Right cardiac atrium (tissue), 5 donors: ENCODE measurements around the gene EPS8L2. TPM values are rescaled to one million over a fixed set of nuclear protein-coding genes. Genes with fewer than 3 reads are reported as not detected.

Experiments
- ATAC-seq, 2 donors: fragments of 200-7000 bp; cut with Tn5 transposase; one replicate each; pipeline versions ENCODE4 v1.8.0 to v1.9.1; 2020; ENCODE audit warnings: moderate library complexity in 2 of 2, mild to moderate bottlenecking in 1 of 2
- DNase-seq, 3 donors: peaks; one replicate each; pipeline ENCODE4 v3.0.0-alpha.2; 2020
- H3K27ac ChIP-seq: one replicate; pipeline ENCODE4 v1.5.1; 2013; ENCODE audit warnings: mild to moderate bottlenecking, low read length, control low read depth, moderate library complexity
- H3K27me3 ChIP-seq: one replicate; pipeline ENCODE4 v1.6.1; 2013; ENCODE audit not compliant: control insufficient read depth, insufficient read depth
- H3K4me1 ChIP-seq: one replicate; pipeline ENCODE4 v1.6.1; 2013; ENCODE audit warnings: low read length; ENCODE audit not compliant: control insufficient read depth, insufficient read depth
- H3K4me3 ChIP-seq: one replicate; pipeline ENCODE4 v1.5.1; 2013; ENCODE audit warnings: low read length, control low read depth
- H3K9me3 ChIP-seq: one replicate; pipeline ENCODE4 v1.6.1; 2013; ENCODE audit warnings: low read length; ENCODE audit not compliant: control insufficient read depth
- WGBS: extraction: QIAGEN DNeasy Blood & Tissue Kit; methylation state at CpG from one replicate; pipeline ENCODE4 v1.1.7; 2013; 5-methylcytosine and 5-hydroxymethylcytosine counted together
- intact Hi-C, 4 donors: fragments of 100-400 bp; cut with DNase I; formaldehyde crosslinking; loops; one replicate each; pipeline versions ENCODE4 v1.11.0 to v1.14.0; 2022 to 2023
- polyA plus RNA-seq: library from polyadenylated mRNA; stranded (reverse); fragments of 200-250 nt; gene quantifications from one replicate; pipeline ENCODE4 v1.2.3, GENCODE V29; 2013
- total RNA-seq, 4 donors: library from RNA; stranded (reverse); fragmentation: NEBNext Ultra II Directional; extraction: Animal tissue kit (Norgen Biotek cat#: 25700); gene quantifications; one replicate each; pipeline ENCODE4 v1.2.1, GENCODE V29; 2021
- donor health status: healthy with polysubstance abuse.
- donor health status: DM: no; HTN: yes; CAD: no.
- donor health status: DM: no; HTN: no; CAD: no.
- donor health status: DM: no; HTN: yes; CAD: no; lungs with severe emphysema.
- donor health status: DM: yes; HTN: yes; CAD: no.

Gene EPS8L2
- total and polyA plus RNA-seq, 5 donors: 3.1 to 8.2 (median 6.3) TPM

- WGBS: 61% methylated on average over 11 of the region's 11 CpGs
- peak; percentile 36 to 71 (median 67) for DNase-seq
- peak; percentile 75 to 76 for ATAC-seq
These were observed 40.2 kb upstream of the EPS8L2 start for GRCh38 chr11:665704-666281.

GRCh38 chr11:673866-674265, 32.2 kb upstream of the EPS8L2 start:
- ATAC-seq (no peak), DNase-seq (no peak)
- intact Hi-C loops: no loop called here
- Histone ChIP-seq H3K4me1 (no peaks in the 10 kb centered on the region), H3K27ac (no peak overlapping the region), H3K27me3 (no peaks in the 10 kb centered on the region), H3K9me3 (no peaks in the 10 kb centered on the region), H3K4me3 (no peak overlapping the region)
- WGBS: 92% methylated on average over 8 of the region's 8 CpGs

More at GRCh38 chr11:665704-666281, 40.2 kb upstream of the EPS8L2 start:
- Histone ChIP-seq H3K4me3 (no peak overlapping the region), H3K27ac (no peak overlapping the region), H3K27me3 (no peaks in the 10 kb centered on the region), H3K4me1 (no peaks in the 10 kb centered on the region), H3K9me3 (no peaks in the 10 kb centered on the region)
- intact Hi-C loops: loop anchor here in 1 of 4 donors (10.0 kb wide), 1 partner anchor 59 kb away; no protein-coding TSS in a partner anchor

- no peaks in the 10 kb centered on the region for H3K27me3 ChIP-seq
- 90% methylated on average over 17 of the region's 17 CpGs for WGBS
- peak in 1 of 2 donors; percentile 29 for ATAC-seq
- intact Hi-C loops: no loop called here
- H3K4me3 ChIP-seq: no peak overlapping the region
- DNase-seq: no peak
- H3K9me3 ChIP-seq: no peaks in the 10 kb centered on the region
- H3K4me1 ChIP-seq: no peaks in the 10 kb centered on the region
- no peak overlapping the region for H3K27ac ChIP-seq
These were observed 31.6 kb upstream of the EPS8L2 start for GRCh38 chr11:674406-674805.

GRCh38 chr11:678297-678696, 27.7 kb upstream of the EPS8L2 start:
- no peak overlapping the region for H3K27ac ChIP-seq
- WGBS: 94% methylated on average over 3 of the region's 3 CpGs
- no peaks in the 10 kb centered on the region for H3K4me1 ChIP-seq
- H3K9me3 ChIP-seq: no peaks in the 10 kb centered on the region
- intact Hi-C loops: no loop called here
- H3K27me3 ChIP-seq: no peaks in the 10 kb centered on the region
- ATAC-seq: no peak
- H3K4me3 ChIP-seq: no peak overlapping the region
- DNase-seq: no peak

GRCh38 chr11:679271-680207, 26.5 kb upstream of the EPS8L2 start:
- ATAC-seq (no peak), DNase-seq (peak in 2 of 3 donors; percentile 40 to 49)
- H3K9me3 ChIP-seq: no peaks in the 10 kb centered on the region
- H3K27me3 ChIP-seq: no peaks in the 10 kb centered on the region
- H3K4me3 ChIP-seq: no peak overlapping the region
- no peak overlapping the region for H3K27ac ChIP-seq
- WGBS: 94% methylated on average over 36 of the region's 36 CpGs
- H3K4me1 ChIP-seq: no peaks in the 10 kb centered on the region
- intact Hi-C loops: no loop called here

- intact Hi-C loops: no loop called here
- H3K27ac ChIP-seq: no peak overlapping the region
- ATAC-seq: peak; percentile 58 to 72
These were observed 25.6 kb upstream of the EPS8L2 start for GRCh38 chr11:680476-680875.

GRCh38 chr11:680970-681369, 25.1 kb upstream of the EPS8L2 start:
- no peaks in the 10 kb centered on the region for H3K9me3 ChIP-seq
- DNase-seq: peak in 1 of 3 donors; percentile 28
- no peak overlapping the region for H3K27ac ChIP-seq
- no peak for ATAC-seq
- H3K4me3 ChIP-seq: no peak overlapping the region
- H3K27me3 ChIP-seq: no peaks in the 10 kb centered on the region
- no peaks in the 10 kb centered on the region for H3K4me1 ChIP-seq
- WGBS: 92% methylated on average over 13 of the region's 13 CpGs
- intact Hi-C loops: no loop called here

More at GRCh38 chr11:680476-680875, 25.6 kb upstream of the EPS8L2 start:
- Histone ChIP-seq H3K4me1 (no peaks in the 10 kb centered on the region), H3K27me3 (no peaks in the 10 kb centered on the region), H3K4me3 (no peak overlapping the region), H3K9me3 (no peaks in the 10 kb centered on the region)
- WGBS: 69% methylated on average over 19 of the region's 19 CpGs
- peak in 1 of 3 donors; percentile 68 for DNase-seq

GRCh38 chr11:686451-687243, 19.4 kb upstream of the EPS8L2 start:
- H3K4me1 ChIP-seq: no peaks in the 10 kb centered on the region
- no peaks in the 10 kb centered on the region for H3K27me3 ChIP-seq
- no peak overlapping the region for H3K27ac ChIP-seq
- 91% methylated on average over 30 of the region's 30 CpGs for WGBS
- intact Hi-C loops: no loop called here
- DNase-seq (peak in 1 of 3 donors; percentile 43), ATAC-seq (no peak)
- no peak overlapping the region for H3K4me3 ChIP-seq
- H3K9me3 ChIP-seq: no peaks in the 10 kb centered on the region

GRCh38 chr11:687751-688150, 18.3 kb upstream of the EPS8L2 start:
- intact Hi-C loops: no loop called here
- ATAC-seq: no peak
- Histone ChIP-seq H3K4me1 (no peaks in the 10 kb centered on the region), H3K27ac (no peak overlapping the region), H3K4me3 (no peak overlapping the region), H3K27me3 (no peaks in the 10 kb centered on the region), H3K9me3 (no peaks in the 10 kb centered on the region)
- peak in 1 of 3 donors; percentile 37 for DNase-seq
- WGBS: 90% methylated on average over 13 of the region's 13 CpGs

- Histone ChIP-seq H3K9me3 (no peaks in the 10 kb centered on the region), H3K4me3 (no peak overlapping the region), H3K27ac (no peak overlapping the region), H3K4me1 (no peaks in the 10 kb centered on the region), H3K27me3 (no peaks in the 10 kb centered on the region)
- WGBS: 82% methylated on average over 9 of the region's 9 CpGs
- no peak for DNase-seq
- ATAC-seq: no peak
- intact Hi-C loops: no loop called here
These were observed 17.4 kb upstream of the EPS8L2 start for GRCh38 chr11:688681-689080.
